ENCODE data around the gene RNF149.

RNF149 gene

DNA sequence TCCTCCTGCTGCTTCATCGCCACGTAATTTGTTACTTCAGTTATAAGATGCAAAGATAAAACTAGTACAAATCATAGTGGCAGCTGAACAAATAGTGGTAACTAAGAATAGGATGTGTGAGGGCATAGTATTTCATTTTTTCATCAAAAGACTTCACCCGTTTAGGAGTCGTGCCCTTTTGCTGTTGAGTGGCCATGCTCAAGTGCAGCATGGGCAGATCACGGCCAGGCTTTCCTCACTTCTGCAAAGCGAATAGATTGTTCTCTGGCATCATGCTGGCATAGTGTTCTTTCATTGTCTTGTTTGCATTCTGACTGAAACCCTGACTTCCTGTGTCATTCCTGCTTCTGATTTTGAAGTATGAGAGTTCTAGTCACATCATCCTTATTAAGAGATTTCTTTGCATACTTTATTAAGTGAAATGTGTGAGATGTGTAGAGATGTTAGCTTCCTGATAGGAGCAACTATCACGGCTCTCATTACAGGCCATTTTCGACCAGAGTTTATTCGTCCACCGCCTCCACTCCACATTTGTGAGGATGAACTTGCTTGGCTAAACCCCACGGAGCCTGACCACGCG, 44.1 kb downstream of the RNF149 start:
- H3K9ac ChIP-seq (ENCODE audit: low read depth in 1 of 2, low read length in 2 of 2): no peak overlapping the region
- H3K27me3 ChIP-seq (ENCODE audit: control insufficient read depth in 2 of 2, insufficient read depth in 2 of 2, low read length in 2 of 2): no peaks in the 10 kb centered on the region
- no peaks in the 10 kb centered on the region for H3K9me3 ChIP-seq (ENCODE audit: control insufficient read depth in 2 of 2, low read length in 2 of 2)
- peaks cover 2 to 19% of the 10 kb centered on the region in 2 donors for H3K4me1 ChIP-seq (ENCODE audit: control insufficient read depth in 2 of 2, insufficient read depth in 2 of 2, low read length in 2 of 2)
- no peak overlapping the region for H3K4me3 ChIP-seq (ENCODE audit: low read length in 2 of 2)
- no peak overlapping the region for H3K27ac ChIP-seq (ENCODE audit: low read depth in 2 of 2, low read length in 2 of 2)
- peaks cover 48 to 54% of the 10 kb centered on the region in 2 donors for H3K36me3 ChIP-seq (ENCODE audit: control insufficient read depth in 2 of 2, insufficient read depth in 2 of 2, low read length in 2 of 2)

DNA sequence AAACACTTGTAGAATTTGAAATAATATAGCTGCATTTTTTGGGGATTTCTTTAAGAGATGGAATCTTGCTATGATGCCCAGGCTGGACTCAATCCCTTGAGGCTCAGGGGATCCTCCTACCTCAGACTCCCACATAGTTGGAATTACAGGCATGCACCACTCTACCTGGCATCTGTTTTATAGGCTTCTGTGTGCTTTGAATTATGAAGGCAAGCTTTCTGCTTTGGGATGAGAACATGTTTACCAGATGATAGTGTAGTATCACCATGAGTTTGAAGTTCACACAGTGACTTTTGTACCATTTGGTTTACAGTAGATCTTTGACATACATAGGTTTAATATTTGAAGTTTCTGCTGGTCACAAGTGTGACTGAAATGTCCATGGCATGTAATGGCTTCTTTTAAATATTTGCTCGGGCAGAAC, 45.1 kb downstream of the RNF149 start:
- H3K4me1 ChIP-seq (ENCODE audit: control insufficient read depth in 2 of 2, insufficient read depth in 2 of 2, low read length in 2 of 2): peaks cover 2 to 19% of the 10 kb centered on the region in 2 donors
- H3K36me3 ChIP-seq (ENCODE audit: control insufficient read depth in 2 of 2, insufficient read depth in 2 of 2, low read length in 2 of 2): peaks cover 51 to 57% of the 10 kb centered on the region in 2 donors
- no peak overlapping the region for H3K9ac ChIP-seq (ENCODE audit: low read depth in 1 of 2, low read length in 2 of 2)
- no peaks in the 10 kb centered on the region for H3K27me3 ChIP-seq (ENCODE audit: control insufficient read depth in 2 of 2, insufficient read depth in 2 of 2, low read length in 2 of 2)
- H3K9me3 ChIP-seq (ENCODE audit: control insufficient read depth in 2 of 2, low read length in 2 of 2): no peaks in the 10 kb centered on the region
- no peak overlapping the region for H3K27ac ChIP-seq (ENCODE audit: low read depth in 2 of 2, low read length in 2 of 2)
- no peak overlapping the region for H3K4me3 ChIP-seq (ENCODE audit: low read length in 2 of 2)

DNA sequence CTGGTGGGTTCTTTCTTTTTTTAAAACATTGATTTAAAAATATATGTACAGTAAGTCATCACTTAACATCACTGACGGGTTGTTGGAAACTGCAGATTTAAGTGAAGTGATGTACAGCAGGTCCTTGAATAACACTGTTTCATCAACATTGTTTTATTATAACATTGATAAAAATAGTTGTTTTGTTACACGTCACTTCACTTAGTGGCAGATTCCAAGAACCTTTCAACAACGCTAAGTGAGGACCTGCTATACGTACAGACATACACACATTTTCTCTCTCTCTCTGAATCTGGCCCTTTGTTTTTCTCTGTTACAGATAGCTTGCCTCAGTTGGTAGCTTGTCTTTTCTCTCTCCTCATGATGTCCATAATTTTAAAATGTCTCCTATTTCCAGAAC, 46.4 kb downstream of the RNF149 start:
- Histone ChIP-seq H3K4me3 (ENCODE audit: low read length in 2 of 2) (no peak overlapping the region), H3K27ac (ENCODE audit: low read depth in 2 of 2, low read length in 2 of 2) (no peak overlapping the region), H3K27me3 (ENCODE audit: control insufficient read depth in 2 of 2, insufficient read depth in 2 of 2, low read length in 2 of 2) (no peaks in the 10 kb centered on the region), H3K9me3 (ENCODE audit: control insufficient read depth in 2 of 2, low read length in 2 of 2) (no peaks in the 10 kb centered on the region), H3K4me1 (ENCODE audit: control insufficient read depth in 2 of 2, insufficient read depth in 2 of 2, low read length in 2 of 2) (peaks cover 2 to 14% of the 10 kb centered on the region in 2 donors), H3K9ac (ENCODE audit: low read depth in 1 of 2, low read length in 2 of 2) (no peak overlapping the region), H3K36me3 (ENCODE audit: control insufficient read depth in 2 of 2, insufficient read depth in 2 of 2, low read length in 2 of 2) (peaks cover 52 to 53% of the 10 kb centered on the region in 2 donors)

DNA sequence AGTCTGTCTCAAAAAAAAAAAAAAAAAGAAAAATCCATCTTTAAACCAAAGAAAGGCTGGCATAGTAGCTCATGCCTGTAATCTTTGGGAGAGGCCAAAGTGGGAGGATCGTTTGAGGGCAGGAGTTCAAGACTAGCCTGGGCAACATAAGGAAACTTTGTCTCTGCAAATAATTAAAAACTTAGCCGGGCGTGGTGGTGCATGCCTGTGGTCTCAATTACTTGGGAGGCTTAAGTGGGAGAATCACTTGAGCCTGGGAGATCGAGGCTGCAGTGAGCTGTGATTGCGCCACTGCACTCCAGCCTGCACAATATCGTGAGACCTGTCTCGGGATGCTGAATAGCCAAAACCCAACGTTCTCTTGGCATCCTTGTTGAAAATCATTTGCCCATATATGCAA, 49.7 kb downstream of the RNF149 start:
- no peak overlapping the region for H3K27ac ChIP-seq (ENCODE audit: low read depth in 2 of 2, low read length in 2 of 2)
- peaks cover 33 to 37% of the 10 kb centered on the region in 2 donors for H3K36me3 ChIP-seq (ENCODE audit: control insufficient read depth in 2 of 2, insufficient read depth in 2 of 2, low read length in 2 of 2)
- H3K9me3 ChIP-seq (ENCODE audit: control insufficient read depth in 2 of 2, low read length in 2 of 2): no peaks in the 10 kb centered on the region
- no peak overlapping the region for H3K9ac ChIP-seq (ENCODE audit: low read depth in 1 of 2, low read length in 2 of 2)
- H3K27me3 ChIP-seq (ENCODE audit: control insufficient read depth in 2 of 2, insufficient read depth in 2 of 2, low read length in 2 of 2): no peaks in the 10 kb centered on the region
- peaks cover 13 to 15% of the 10 kb centered on the region in 2 donors for H3K4me1 ChIP-seq (ENCODE audit: control insufficient read depth in 2 of 2, insufficient read depth in 2 of 2, low read length in 2 of 2)
- no peak overlapping the region for H3K4me3 ChIP-seq (ENCODE audit: low read length in 2 of 2)

DNA sequence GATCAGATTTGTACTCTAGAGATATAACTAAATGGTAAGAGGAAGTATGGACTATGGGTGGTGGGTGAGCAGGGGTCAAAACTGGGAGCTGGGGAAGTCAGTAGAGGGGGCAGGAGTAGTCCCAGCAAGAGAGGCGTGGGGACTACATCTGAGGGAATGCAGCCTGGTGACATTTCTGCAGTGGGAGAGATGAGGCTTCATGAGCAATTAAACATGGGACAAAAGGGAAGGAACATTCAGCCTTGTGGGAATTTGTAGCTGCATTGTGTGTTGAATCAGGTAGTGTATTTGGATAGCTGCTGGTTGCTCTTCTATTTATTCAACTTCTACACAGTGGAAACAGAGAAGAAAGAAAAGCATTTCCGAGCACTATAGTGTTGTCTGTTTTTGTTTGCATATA, 52.2 kb downstream of the RNF149 start:
- Histone ChIP-seq H3K36me3 (ENCODE audit: control insufficient read depth in 2 of 2, insufficient read depth in 2 of 2, low read length in 2 of 2) (peaks cover 16 to 23% of the 10 kb centered on the region in 2 donors), H3K27ac (ENCODE audit: low read depth in 2 of 2, low read length in 2 of 2) (no peak overlapping the region), H3K9ac (ENCODE audit: low read depth in 1 of 2, low read length in 2 of 2) (no peak overlapping the region), H3K4me3 (ENCODE audit: low read length in 2 of 2) (no peak overlapping the region), H3K9me3 (ENCODE audit: control insufficient read depth in 2 of 2, low read length in 2 of 2) (no peaks in the 10 kb centered on the region), H3K4me1 (ENCODE audit: control insufficient read depth in 2 of 2, insufficient read depth in 2 of 2, low read length in 2 of 2) (peaks cover 21 to 22% of the 10 kb centered on the region in 2 donors), H3K27me3 (ENCODE audit: control insufficient read depth in 2 of 2, insufficient read depth in 2 of 2, low read length in 2 of 2) (no peaks in the 10 kb centered on the region)

DNA sequence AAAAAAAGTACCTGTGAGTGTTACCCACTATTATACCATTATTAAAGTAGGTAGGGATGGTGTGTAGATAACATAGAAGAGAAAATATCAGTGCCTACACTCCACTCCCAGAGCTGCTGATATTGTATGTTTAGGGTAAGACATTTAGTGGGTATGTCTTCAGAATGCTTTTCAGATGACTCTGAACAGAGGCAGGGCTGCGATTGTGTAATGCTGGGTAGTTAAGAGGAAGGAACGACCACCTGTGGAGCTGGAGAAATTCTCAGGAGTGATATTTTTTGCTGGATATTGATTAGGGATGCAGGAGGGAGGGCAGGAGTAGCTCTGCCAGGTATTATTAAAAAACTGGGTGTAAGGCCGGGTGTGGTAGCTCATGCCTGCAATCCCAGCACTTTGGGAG, 53.0 kb downstream of the RNF149 start:
- no peak overlapping the region for H3K27ac ChIP-seq (ENCODE audit: low read depth in 2 of 2, low read length in 2 of 2)
- no peak overlapping the region for H3K4me3 ChIP-seq (ENCODE audit: low read length in 2 of 2)
- H3K9me3 ChIP-seq (ENCODE audit: control insufficient read depth in 2 of 2, low read length in 2 of 2): no peaks in the 10 kb centered on the region
- H3K27me3 ChIP-seq (ENCODE audit: control insufficient read depth in 2 of 2, insufficient read depth in 2 of 2, low read length in 2 of 2): no peaks in the 10 kb centered on the region
- H3K36me3 ChIP-seq (ENCODE audit: control insufficient read depth in 2 of 2, insufficient read depth in 2 of 2, low read length in 2 of 2): peaks cover 12 to 18% of the 10 kb centered on the region in 2 donors
- peaks cover 23 to 28% of the 10 kb centered on the region in 2 donors for H3K4me1 ChIP-seq (ENCODE audit: control insufficient read depth in 2 of 2, insufficient read depth in 2 of 2, low read length in 2 of 2)
- H3K9ac ChIP-seq (ENCODE audit: low read depth in 1 of 2, low read length in 2 of 2): no peak overlapping the region

DNA sequence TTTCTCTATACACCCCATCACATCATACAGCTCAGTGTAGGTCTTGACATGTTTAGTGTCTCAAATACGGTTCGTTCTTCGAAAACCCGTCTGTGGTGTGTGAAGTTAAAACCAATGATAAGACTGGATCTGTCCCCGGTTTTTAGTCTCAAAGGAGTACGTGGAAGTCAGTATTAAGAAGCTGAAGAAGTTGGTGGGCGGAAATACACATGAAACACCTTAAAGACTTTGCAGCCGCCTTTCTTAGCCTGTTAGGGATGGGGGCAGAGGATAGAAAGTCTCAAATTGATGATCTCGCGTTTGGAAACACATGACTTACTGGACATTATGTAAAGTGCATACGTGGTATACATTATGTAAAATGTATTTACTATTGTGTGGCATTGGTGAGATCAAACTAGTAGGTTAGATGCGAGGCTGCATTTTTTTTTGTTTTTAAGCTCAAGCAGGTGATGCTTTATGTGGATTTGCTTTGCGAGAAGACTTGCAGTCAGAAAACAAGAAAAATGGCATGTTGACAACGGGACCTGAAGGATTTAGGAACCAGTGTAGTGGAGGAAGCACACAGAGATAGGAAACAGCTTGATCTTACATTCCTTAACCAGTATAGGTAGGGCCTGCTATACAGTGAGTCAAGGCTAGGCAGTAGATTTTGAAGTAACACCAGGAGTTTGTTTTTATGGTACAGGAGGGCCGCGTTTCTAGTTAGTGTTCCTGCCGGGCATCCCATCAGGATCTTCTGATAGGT, 54.6 kb downstream of the RNF149 start:
- Histone ChIP-seq H3K27ac (ENCODE audit: low read depth in 2 of 2, low read length in 2 of 2) (peak overlapping the region; percentile 92 to 95), H3K4me3 (ENCODE audit: low read length in 2 of 2) (peak overlapping the region; percentile 94 to 97), H3K9ac (ENCODE audit: low read depth in 1 of 2, low read length in 2 of 2) (peak overlapping the region; percentile 94 to 97), H3K9me3 (ENCODE audit: control insufficient read depth in 2 of 2, low read length in 2 of 2) (no peaks in the 10 kb centered on the region), H3K36me3 (ENCODE audit: control insufficient read depth in 2 of 2, insufficient read depth in 2 of 2, low read length in 2 of 2) (peaks cover 2 to 10% of the 10 kb centered on the region in 2 donors), H3K4me1 (ENCODE audit: control insufficient read depth in 2 of 2, insufficient read depth in 2 of 2, low read length in 2 of 2) (peaks cover 23 to 28% of the 10 kb centered on the region in 2 donors), H3K27me3 (ENCODE audit: control insufficient read depth in 2 of 2, insufficient read depth in 2 of 2, low read length in 2 of 2) (no peaks in the 10 kb centered on the region)

DNA sequence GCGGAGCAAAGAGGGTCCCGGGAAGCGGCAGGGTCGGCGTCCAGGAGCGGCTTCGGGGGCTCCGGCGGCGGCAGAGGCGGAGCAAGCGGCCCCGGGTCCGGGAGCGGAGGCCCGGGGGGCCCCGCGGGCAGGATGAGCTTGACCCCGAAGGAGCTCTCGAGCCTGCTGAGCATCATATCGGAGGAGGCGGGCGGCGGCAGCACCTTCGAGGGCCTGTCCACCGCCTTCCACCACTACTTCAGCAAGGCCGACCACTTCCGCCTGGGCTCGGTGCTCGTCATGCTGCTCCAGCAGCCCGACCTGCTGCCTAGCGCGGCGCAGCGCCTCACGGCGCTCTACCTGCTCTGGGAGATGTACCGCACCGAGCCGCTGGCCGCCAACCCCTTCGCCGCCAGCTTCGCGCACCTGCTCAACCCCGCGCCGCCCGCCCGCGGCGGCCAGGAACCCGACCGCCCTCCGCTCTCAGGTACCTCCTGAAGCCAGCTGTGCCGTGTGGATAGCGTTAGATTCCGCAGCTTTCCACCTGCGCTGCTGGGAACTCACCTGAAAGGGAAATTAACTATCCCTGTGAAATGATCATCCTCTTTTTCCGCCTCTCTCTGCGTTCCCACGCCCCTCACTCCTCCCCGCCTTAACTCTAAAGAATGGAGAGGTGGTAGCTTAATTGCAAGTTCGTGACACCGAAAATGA, 55.3 kb downstream of the RNF149 start:
- H3K27me3 ChIP-seq (ENCODE audit: control insufficient read depth in 2 of 2, insufficient read depth in 2 of 2, low read length in 2 of 2): no peaks in the 10 kb centered on the region
- peak overlapping the region; percentile 94 to 97 for H3K4me3 ChIP-seq (ENCODE audit: low read length in 2 of 2)
- H3K9ac ChIP-seq (ENCODE audit: low read depth in 1 of 2, low read length in 2 of 2): peak overlapping the region; percentile 94 to 97
- H3K36me3 ChIP-seq (ENCODE audit: control insufficient read depth in 2 of 2, insufficient read depth in 2 of 2, low read length in 2 of 2): peaks cover 0 to 5% of the 10 kb centered on the region in 2 donors
- H3K4me1 ChIP-seq (ENCODE audit: control insufficient read depth in 2 of 2, insufficient read depth in 2 of 2, low read length in 2 of 2): peaks cover 23 to 28% of the 10 kb centered on the region in 2 donors
- H3K9me3 ChIP-seq (ENCODE audit: control insufficient read depth in 2 of 2, low read length in 2 of 2): no peaks in the 10 kb centered on the region
- H3K27ac ChIP-seq (ENCODE audit: low read depth in 2 of 2, low read length in 2 of 2): peak overlapping the region; percentile 92 to 95

DNA sequence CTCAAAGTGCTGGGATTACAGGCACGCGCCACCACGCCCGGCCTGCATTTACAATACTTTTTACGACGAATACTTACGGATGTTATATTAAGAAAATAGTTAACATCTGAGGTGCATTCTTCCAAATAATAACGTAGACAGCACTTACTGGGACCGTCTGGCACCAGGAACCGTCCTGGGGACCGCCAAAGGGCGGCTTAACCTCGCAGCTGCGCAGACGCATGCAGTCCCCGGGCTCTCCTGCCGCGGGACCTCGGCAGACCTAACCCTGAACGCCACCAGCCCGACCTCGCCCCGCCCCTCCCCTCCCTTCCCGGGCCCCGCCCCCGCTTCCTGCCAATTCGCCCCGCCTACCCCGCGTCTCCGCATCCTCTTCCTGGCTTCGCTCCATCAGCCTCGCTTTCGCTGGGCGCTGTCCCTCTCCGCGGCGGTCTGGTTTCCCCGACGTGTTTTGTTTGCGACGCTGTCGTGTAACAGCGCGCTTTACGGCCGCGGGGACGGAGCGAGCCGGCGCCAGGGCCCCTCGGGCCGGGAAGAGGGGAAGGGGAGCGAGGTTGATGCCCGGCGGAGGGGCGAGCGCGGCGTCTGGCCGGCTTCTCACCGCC, 56.0 kb downstream of the RNF149 start, which contains the start of gene CNOT11:
Gene CNOT11 (plus strand): TSS at position 479 of the 605 bp plus-strand sequence. CDS start 79 bp downstream, at position 558.
- Histone ChIP-seq H3K4me1 (ENCODE audit: control insufficient read depth in 2 of 2, insufficient read depth in 2 of 2, low read length in 2 of 2) (peaks cover 23 to 28% of the 10 kb centered on the region in 2 donors), H3K4me3 (ENCODE audit: low read length in 2 of 2) (peak within 1 kb of the TSS; percentile 94 to 97), H3K36me3 (ENCODE audit: control insufficient read depth in 2 of 2, insufficient read depth in 2 of 2, low read length in 2 of 2) (peaks cover 0 to under 1% of the 10 kb centered on the region in 2 donors), H3K9ac (ENCODE audit: low read depth in 1 of 2, low read length in 2 of 2) (peak within 1 kb of the TSS; percentile 94 to 97), H3K27me3 (ENCODE audit: control insufficient read depth in 2 of 2, insufficient read depth in 2 of 2, low read length in 2 of 2) (no peaks in the 10 kb centered on the region), H3K27ac (ENCODE audit: low read depth in 2 of 2, low read length in 2 of 2) (peak within 1 kb of the TSS; percentile 92 to 95), H3K9me3 (ENCODE audit: control insufficient read depth in 2 of 2, low read length in 2 of 2) (no peaks in the 10 kb centered on the region)

Measured in mucosa of rectum (tissue), 2 donors.